Stimulated activated CD4-positive, alpha-beta T cell treated with anti-CD3 and anti-CD28 coated beads, TNF-alpha, amount 100 ng/mL, for 1 hour (primary cell): ENCODE measurements around the gene NR2F1.
"Not testable (repeated sequence)": the region's sequence is repeated elsewhere in the genome, so short reads cannot be mapped to it uniquely, and the experiment has no call there.

Source experiments
- DNase-seq, 3 donors: peaks; one replicate each; pipeline ENCODE4 v3.0.0-alpha.2; 2020; ENCODE audit warnings: low read depth in 3 of 3, low spot score in 1 of 3

Gene NR2F1

DNA sequence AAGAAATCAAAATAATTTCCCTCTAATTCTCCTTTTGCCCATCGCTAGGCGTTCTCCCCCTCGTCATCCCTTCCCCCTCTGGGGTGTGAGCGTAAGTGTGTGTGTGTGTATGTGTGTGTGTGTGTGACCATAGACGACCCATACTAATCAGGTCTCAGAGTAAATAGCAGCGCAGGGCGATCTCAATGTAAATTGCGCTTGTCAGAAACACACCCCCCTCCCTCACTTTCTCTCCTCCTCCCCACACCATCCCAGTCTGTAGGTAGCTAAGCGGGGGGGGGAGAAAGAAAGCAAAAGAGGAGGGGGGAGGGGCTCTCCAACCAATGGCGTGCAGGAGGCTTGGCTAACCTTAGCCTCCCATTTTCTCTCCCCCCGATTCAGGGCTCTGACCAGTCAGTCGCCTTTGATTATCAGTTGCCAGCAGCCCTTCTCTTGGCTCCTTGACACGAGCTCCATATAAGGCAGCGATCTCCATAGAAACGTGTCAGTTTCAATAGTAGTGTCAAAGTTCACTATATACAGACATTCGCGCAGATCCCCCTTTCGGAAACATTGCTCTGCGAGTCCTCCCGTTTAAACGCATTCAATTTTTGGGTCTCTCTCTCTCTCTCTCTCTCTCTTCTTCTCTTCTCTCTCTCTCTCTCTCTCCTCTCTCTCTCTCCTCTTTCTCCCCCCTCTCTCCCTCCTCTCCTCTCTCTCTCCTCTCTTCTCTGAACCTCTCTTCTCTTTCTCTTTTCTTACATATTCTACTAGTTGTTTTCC, at the start of gene NR2F1:
NR2F1 (plus strand) TSS at position 546 of the 762 bp plus-strand sequence. CDS start 1,802 bp downstream, outside the sequence.
- no peak for DNase-seq

DNA sequence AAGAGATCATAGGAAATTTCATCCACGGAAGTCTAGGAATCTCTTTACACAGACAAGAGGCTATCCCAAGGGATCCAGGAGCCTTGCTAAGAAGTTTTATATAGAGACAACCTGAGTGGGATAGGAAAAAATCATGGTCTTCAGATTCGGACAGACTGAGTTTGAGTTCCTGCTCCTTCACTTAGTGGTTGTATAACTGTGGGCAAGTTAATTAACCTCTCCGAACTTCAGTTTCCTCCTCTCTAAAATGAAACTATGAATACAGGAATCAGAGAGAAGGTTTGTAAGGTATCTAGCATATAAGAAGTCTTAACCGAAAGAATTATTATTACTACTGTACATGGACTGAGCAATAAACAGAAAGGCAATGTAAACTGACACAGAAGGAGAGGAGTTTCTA, 37.1 kb upstream of the NR2F1 start:
- no peak for DNase-seq

DNA sequence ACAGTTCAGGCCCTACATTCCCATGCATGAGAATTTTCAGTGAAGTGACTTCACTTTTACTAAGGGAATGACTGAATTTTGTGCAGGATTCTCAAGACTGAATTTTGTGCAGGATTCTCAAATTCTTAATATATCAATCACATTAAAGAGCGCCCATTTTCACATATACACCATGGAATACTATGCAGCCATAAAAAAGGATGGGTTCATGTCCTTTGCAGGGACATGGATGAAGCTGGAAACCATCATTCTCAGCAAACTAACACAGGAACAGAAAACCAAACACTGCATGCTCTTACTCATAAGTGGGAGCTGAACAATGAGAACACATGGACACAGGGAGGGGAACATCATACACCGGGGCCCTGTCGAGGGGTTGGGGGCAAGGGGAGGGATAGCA, 33.4 kb upstream of the NR2F1 start:
- DNase-seq = not testable (repeated sequence)

DNA sequence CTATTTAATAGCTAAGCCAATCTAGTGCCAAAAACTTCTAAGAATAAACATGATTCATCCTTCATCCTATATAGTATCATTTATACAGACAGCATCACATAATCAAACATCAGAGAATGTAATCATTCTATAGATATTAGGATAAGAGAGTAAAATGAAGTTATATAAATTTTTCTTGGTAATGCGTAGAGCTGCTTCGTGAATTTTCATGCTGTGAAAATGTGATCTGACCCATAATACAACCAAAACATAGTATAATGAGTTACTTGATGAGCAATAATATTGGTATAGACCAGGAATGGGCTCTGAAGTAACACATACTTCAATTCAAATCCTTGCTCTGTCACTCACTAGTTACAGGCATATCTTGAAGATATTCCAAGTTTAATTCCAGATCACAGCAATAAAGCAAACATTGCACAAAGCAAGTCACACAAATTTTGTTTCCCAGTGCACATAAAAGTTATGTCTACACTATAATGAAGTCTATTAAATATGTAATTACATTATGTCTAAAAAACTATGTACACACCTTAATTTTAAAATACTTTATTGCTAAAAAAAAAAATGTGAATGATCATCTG, 25.9 kb upstream of the NR2F1 start:
- no peak for DNase-seq

DNA sequence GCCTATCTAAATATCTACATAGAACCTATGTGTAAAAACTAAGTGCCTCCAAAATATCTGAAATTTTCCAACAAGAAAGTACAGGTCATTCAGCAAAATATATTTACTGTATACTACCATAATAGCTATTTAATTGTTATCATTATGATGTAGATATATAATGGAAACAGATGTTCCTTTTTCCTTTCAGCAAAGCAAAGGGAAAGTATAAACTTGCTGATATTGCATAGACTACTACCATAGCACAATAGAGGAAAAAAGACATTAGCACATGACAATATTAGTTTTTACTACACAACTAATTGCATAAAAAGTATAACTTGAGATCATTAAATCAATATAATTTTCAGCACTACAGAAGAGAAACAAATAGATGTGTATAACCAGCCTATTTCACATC, 16.9 kb upstream of the NR2F1 start:
- no peak for DNase-seq

DNA sequence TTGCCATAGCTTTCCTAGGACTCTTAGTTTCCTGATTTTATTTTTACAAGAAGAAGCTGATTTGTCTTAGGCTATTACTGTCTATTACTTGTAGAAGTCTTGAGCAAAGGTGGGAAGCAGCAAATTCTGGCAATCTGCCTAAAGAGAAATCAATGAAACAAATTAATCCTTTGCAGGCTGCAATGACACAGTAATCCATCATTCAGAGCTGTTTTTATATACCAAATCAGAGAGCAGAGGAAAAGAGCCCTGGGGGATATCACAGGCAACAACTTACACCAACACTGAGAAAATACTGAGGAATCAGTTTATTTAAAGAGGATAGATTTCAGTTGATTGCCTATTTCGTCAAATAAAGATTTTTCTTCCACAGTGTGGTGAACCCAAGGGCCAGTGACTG, 15.6 kb upstream of the NR2F1 start:
- no peak for DNase-seq

DNA sequence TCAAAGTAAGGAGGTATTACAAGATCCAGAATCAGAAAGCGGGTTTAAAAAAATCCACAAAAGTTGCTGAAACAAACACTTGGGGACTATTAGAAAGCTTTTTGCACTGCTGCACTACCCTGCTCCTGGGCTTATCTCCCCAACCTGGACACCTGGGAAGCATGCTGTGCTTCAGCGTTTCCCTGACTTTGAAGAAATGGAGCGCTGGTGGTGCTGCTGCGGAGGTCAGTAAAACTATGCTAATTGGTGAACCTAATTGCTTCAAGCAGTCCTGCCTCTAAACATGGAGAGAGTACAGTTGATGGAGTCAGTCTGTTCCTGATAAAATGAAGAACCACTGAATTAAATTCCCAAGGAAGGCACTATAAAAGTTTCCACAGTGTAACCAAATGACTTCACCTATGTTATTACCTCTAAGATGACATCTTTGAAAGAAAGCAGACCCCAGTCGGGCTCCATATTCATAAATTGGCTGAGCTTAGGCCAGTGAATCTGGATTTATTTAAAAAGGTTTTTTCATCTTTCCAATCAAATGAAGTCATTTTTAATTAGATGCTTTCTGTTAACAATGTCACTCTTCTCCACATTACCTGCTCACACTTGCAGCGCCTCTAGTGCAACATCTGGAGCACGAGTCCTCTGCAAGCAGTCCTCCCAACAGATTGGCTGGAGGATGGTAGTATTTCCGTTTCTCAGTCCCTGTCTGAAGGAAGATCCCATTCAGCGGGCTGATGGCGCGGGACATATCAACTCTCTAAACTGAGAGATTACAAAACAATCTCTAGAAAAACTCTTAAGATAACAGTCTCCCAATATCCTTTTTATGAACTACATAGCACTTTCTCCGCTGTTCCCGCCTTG, 13.5 kb upstream of the NR2F1 start:
- no peak for DNase-seq

DNA sequence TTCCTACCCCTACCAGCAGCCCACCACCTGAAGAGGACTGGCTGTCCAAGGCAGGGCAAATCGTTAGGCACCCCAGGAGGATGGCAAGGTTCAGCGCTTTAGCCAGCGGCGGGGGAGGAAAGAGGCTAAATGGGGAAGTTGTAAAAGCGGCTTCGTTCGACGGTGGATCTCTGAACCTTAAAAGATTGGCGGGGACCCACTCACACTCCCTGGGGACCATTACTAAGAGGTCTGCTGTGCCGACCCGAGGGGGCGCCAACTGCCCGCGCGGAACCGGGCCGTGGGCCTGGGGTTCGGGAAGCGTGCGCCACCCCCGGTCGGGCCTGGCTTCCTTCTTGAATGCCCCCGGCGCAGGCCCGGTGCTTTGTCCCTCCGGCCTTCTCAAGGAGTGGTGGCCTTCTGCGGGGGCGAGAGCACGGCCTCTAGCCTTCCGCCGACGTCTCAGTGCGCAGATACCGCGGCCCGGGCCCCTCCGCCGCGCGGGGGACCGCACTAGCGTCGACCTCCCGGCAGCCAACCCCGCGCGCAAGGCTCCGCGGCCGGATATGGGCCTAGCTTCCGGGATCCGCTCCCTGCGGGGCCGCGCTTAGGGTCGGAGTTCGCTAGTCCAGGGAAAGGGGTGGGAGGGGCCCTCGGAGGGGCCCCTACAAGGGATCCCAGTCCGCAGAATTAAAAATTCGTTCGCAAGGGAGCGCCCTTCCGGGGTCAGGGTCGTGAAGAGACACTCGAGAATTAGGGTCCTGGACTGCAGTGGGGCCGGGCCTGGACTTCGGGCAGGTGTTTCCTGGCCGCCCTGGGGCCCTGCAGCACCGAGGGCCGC, 12.5 kb upstream of the NR2F1 start:
- DNase-seq = no peak

DNA sequence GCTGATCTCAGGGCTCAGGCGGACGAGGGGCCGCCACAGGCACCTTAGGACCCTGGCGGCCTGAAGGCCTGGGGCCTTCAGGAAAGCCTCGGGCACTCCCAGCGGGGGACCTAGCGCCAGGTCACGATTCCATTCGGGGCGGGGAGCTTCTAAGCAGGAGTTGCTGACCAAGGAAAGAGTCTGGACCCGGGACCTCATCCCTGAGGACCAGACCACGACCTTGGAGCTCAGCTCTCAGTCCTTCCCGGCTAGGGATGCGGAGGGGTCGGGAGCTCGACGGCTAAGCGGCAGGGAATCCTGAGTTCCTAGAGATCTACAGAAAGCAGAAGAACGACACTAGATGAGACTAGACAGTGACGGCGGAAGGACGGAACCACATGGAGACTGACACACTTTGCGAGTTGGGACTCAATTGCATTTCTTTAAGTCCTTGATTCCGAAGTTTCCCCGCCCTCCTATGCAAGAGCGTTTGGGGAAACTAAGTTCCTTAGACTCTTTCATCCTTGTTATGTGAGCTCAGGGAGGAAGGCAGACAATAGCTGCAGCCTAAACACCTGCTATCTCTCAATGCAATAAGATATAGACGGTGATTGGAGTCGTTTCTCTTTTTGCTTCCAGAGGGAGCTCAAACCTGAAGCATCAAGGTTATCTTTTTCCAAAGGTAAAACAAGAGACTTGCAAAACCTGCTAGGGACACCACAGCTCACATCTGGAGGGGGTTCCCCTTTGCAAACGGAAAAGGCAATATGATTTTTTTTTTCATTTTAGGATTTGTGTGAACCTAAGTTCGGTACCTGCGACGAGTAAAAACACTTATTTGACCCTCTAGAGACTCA, 11.7 kb upstream of the NR2F1 start:
- DNase-seq = no peak

DNA sequence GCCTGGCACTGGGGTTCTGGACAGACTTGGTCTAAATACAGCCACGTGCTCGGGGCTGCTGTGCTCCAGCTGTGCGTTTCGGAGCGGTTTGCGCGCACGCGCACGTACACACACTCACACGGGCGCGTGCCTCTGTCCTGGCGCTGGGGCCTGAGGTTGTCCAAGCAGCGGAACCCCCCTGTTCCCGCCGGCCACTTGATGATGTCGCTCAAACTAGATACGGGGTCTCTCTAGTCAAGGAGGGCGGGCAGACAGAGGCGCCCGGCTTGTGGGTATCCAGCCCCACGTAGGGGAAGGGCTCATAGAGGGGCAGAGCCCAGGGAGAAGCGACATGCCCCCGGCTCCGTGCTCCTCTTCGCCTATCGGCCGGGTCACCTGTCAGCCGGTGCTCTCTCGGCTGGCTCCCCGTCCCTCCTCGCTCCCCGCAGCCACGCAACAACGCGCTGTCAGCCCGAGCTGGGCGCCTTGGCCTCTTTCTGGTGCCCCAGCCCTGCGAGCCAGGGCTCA, 10.9 kb upstream of the NR2F1 start:
- DNase-seq = no peak

DNA sequence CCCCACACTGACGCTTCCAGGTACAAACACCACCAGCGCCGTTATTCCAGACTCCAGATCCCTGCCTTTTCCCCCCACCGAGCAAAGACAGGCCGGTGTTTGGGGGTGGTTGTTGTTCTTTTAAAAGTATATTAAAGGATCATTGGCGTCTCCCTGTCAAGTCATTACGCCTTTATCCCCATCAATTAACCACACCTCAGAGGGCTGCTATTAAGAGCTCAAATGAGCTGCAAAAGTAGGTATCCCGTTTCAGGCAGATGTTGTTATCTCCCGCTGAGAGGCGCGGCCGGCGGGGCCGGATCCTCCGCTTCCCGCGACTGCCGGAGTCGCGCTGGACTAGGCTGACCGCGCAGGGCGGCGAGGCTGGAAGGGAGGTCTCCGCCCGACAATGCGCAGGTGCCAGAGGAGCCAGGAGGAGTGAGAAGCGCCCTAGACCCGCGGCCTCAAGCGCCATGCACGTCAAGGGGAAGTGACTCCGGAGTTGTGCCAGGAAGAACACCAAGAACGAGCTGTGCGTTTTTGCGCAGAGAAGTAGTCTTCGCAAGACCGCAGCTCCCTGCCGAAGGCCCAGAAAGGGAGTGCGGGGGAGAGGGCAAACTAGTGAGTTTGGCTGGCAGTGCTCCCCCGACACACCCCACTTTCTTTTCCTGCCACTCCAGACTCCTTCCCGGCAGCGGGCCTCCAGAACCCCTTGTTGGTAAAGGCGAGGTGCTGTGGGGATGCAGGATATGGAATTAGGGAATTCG, 10.2 kb upstream of the NR2F1 start:
- DNase-seq = no peak

DNA sequence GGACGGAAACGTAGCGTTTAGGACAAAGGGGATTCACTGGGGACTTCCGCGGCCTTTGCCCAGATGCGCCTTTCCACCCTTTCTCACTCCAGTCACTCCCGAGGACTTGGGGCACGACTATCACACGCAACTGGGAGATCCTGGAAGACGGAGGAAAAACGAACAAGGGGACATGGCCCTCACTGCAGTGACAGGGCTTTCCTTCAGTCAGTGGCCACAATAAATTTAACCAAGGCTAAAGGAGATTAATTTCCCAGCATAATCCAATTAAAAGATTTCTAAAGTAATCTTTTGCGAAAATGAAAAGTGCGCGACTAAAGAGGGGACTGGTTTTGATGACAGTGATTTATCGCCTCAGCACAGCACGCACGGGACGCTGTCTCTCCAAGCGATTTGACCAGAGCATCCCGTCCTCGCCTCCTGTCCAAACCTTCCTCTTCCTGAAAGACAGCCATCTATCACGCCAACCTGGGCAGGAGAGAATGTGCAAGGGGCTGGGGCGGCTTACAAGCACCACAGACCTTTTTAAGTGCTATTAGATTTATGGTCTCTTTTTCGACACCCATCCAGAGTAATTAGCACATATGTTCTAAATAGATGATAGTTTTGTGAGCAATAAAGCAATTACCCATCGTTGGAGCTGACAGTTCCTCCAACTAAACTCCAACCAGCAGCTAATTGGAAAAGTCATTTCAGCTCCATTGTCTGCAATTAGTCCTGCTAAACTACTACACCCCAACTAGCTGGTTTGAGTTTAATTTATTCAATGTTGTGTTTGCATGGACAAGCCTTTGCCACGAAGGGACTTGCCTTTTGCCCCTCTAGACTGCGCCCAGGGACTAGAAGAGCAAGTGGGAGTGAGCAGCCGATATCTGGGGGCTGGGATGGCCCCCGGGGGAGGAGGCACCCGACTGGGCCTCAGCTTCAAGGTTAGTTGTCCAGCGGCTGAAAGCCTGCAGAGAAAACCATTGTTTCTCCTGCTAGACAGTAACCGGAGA, 9.4 kb upstream of the NR2F1 start:
- no peak for DNase-seq

DNA sequence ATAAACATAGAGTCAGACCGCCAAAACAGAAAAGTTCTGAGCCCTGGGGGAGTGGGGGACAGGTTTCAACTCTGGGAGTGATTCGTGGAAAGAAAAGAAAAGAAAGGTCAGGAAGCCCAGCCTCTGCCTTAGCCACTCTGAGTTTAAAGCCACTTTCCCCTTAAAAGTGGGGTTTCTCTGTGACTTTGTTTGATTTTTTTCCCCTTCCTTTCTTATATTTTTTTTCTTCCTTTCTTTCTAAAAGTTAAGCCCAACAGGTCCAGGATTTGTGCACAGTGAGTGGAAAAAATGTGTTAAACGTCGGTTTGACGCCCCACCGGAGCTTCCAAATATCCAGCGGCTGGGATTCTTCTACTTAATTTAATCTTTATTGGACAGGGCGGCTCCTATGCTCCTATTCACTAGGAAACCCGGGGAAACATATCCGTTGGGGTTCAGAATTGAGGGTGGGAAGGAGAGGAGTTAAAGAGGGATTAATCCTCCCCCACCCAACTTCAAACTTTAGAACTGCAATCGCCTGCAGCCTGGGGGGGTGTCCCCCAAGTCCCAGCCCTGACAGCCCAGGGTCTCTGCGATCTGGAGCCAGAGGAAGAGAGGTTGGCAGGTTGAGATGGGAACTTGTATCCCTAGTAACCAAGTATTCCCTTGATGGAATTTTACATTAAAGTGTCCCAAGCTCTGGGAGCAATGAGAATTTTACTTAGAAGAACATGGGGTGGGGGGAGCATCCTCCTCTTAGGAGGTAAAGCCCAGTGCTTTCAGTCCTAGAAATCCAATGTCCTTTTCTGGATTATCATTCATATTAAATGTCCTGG, 8.3 kb upstream of the NR2F1 start:
- DNase-seq = no peak

DNA sequence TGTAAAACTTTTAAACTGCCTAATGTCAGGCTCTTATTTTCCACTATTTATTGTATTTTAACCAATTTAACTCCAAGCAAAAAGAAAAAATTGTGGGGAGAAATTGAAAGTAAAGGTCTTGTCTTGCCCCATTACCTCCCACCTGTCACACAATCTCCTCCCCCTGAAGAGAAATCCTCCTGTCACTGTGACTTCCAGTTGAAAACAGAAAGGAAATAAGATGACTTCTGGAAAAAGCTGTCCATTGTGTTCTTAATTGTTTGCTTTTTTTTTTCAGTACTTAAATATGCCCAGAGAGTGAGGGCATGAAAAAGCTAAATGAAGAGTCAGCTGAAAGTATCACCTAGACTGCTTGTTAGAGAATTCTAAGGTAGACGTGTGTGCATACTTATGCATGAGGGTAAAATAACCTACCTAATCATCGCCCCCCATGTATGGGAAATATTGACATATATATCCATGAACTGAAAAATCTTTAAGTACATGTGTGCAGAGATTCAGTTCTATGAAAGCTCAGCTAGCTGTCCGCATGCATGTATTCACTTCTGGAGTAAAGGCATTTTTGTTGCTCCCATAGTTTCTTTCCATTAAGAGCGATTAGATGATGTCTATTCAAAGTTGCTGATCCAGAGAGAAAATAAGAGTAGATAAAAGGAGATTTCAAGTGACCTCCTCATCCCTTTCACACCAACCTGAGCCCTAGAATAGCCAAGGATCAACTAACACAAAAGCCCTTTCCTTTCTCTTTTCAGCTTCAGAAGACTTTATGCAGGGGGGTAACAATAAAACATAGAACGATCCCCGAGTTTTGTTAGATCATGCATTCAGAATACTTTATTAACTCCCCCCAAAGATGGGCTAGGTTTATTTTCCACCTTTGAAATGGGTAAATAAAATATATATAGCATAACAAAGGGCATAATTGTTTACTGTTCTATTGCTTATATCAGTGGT, 7.3 kb upstream of the NR2F1 start:
- DNase-seq = no peak

DNA sequence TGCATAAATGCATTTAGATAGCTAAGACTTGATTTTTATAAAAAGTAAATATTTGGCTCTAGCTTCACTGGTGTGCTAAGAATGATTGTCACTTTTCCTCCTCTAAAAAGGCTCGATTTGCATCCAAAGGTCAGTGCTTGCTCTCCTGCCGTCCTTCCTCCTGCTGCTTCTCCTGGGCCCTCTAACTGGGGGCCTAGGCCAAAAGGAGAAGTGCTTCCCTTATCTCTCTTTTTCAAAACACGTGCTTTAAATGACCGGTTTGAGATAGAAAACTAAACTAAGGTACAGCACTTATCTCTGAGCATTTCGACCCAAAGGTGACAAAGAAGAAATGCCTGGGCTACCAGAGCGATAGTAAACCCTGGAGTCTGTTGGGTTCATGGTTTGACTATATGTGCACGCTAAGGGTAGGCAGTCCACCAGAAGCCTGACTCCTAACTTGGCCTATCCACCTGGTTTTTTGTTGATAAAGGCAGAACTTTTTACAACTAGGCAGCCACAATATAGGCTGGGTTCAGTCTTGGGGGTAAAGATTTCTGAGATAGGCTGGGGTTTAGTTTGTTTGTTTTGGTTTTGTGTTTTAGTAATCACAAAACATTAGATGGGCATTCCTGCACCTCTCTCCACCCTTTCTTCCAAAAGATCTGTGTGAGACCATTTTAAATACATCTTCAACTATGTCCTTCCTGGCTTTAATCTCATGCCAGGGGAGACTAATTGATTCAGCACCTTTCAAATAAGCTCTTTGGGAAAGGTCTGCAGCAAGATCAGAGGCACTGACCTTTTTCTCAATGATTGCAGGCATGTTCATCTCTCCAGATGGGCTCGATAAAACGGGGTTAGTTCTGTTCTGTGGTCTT, 5.8 kb upstream of the NR2F1 start:
- no peak for DNase-seq
